ENCODE data around the gene PLEKHA5. TPM values are rescaled to one million over a fixed set of nuclear protein-coding genes. Genes with fewer than 3 reads are reported as not detected.
A peak's percentile ranks its signal among the peaks of the same experiment; 100 is the strongest.

The PLEKHA5 gene
- polyA plus RNA-seq, 1 donor (not counting 4 experiments of a cell fraction or from before 2014, with no cell fraction given): 21.7 TPM

DNA sequence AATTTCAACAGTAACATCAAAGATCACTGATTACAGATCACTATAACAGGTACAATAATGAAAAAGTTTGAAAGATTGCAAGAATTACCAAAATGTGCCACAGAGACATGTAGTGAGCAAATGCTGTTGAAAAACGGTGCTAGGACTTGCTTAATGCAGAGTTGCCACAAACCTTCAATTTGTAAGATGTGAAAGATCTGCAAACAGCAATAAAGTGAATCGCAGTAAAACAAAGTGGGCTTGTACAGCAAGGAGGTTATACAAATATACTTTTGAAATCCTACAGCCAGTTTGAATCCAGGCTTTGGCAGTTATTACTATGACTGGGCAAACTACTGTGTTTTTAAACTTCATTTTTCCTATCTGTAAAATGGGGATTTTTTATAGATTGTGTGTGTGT, 1.0 kb upstream of the PLEKHA5 start:
- FAIRE-seq: no peak
- Histone ChIP-seq H2AFZ (ENCODE audit: control insufficient read depth, low read length) (peak overlapping the region; percentile 2), H3K9ac (ENCODE audit: control insufficient read depth, extremely low read depth, insufficient read depth, low read length) (no peak overlapping the region), H3K4me3 (ENCODE audit: control insufficient read depth in 2 of 3, extremely low read depth in 1 of 3, insufficient read depth in 2 of 3, low read depth in 1 of 3, low read length in 3 of 3) (no peak overlapping the region), H4K20me1 (ENCODE audit: control insufficient read depth, extremely low read depth, insufficient read depth, low read length) (no peaks in the 10 kb centered on the region), H3K4me2 (ENCODE audit: control insufficient read depth, extremely low read depth, insufficient read depth, low read depth, low read length) (no peak overlapping the region), H3K36me3 (ENCODE audit: control insufficient read depth in 2 of 2, extremely low read depth in 1 of 2, insufficient read depth in 2 of 2, low read length in 2 of 2) (no peaks in the 10 kb centered on the region), H3K27me3 (ENCODE audit: control insufficient read depth, extremely low read depth, insufficient read depth, low read length) (no peaks in the 10 kb centered on the region), H3K9me3 (ENCODE audit: control insufficient read depth, low read depth, low read length) (no peaks in the 10 kb centered on the region), H3K4me1 (ENCODE audit: control insufficient read depth, extremely low read depth, insufficient read depth, low read length) (peaks cover 17% of the 10 kb centered on the region), H3K9me1 (ENCODE audit: control insufficient read depth, extremely low read depth, insufficient read depth, low read length) (no peaks in the 10 kb centered on the region), H3K27ac (ENCODE audit: control insufficient read depth, insufficient read depth, low read length) (no peak overlapping the region), H3K79me2 (ENCODE audit: control insufficient read depth, insufficient read depth, low read length) (peaks cover 27% of the 10 kb centered on the region)
- dilution Hi-C loops (cut with MboI; ENCODE audit: extremely low pct_ligation_motif_present, low sequenced_read_pairs): no loop called here
- no peak for DNase-seq (ENCODE audit: low read depth, low spot score)
- TF ChIP-seq EZH2 (IDR thresholded peaks at IDR 0.05; ENCODE audit: low read length): no peak
- TF ChIP-seq CTCF (optimal IDR thresholded peaks at IDR 0.05 in 1 of 3, IDR thresholded peaks at IDR 0.05 in 1 of 3, conservative IDR thresholded peaks at IDR 0.05 in 1 of 3; ENCODE audit: extremely low read depth in 1 of 3, insufficient read depth in 2 of 3, low read length in 3 of 3): no peak

DNA sequence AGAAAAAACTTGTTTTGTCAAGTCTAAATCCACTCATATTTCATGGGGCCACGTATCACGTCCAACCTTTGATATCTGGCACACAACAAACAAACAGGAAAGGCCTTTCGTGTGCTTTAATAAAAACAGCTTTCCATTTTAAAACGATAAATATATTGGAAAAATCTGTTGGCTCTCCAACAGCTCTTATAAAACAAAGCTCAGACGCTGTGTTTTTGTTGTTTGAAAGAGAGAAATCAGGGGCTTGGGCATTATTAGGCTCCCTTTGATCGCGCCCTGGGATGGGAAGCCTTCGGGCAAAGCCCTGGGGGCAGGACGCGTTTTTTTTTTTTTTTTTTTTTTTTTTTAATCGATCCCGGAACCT, 429 bp upstream of the PLEKHA5 start:
- dilution Hi-C loops (cut with MboI; ENCODE audit: extremely low pct_ligation_motif_present, low sequenced_read_pairs): no loop called here
- Histone ChIP-seq H4K20me1 (ENCODE audit: control insufficient read depth, extremely low read depth, insufficient read depth, low read length) (no peaks in the 10 kb centered on the region), H3K4me1 (ENCODE audit: control insufficient read depth, extremely low read depth, insufficient read depth, low read length) (peaks cover 17% of the 10 kb centered on the region), H3K9ac (ENCODE audit: control insufficient read depth, extremely low read depth, insufficient read depth, low read length) (peak overlapping the region; percentile 30), H3K27me3 (ENCODE audit: control insufficient read depth, extremely low read depth, insufficient read depth, low read length) (no peaks in the 10 kb centered on the region), H2AFZ (ENCODE audit: control insufficient read depth, low read length) (peak overlapping the region; percentile 79), H3K9me1 (ENCODE audit: control insufficient read depth, extremely low read depth, insufficient read depth, low read length) (no peaks in the 10 kb centered on the region), H3K27ac (ENCODE audit: control insufficient read depth, insufficient read depth, low read length) (peak overlapping the region; percentile 39), H3K9me3 (ENCODE audit: control insufficient read depth, low read depth, low read length) (no peaks in the 10 kb centered on the region), H3K4me3 (ENCODE audit: control insufficient read depth in 2 of 3, extremely low read depth in 1 of 3, insufficient read depth in 2 of 3, low read depth in 1 of 3, low read length in 3 of 3) (peak overlapping the region in 2 of 3 experiments; percentile 15 to 18), H3K36me3 (ENCODE audit: control insufficient read depth in 2 of 2, extremely low read depth in 1 of 2, insufficient read depth in 2 of 2, low read length in 2 of 2) (no peaks in the 10 kb centered on the region), H3K79me2 (ENCODE audit: control insufficient read depth, insufficient read depth, low read length) (peaks cover 33% of the 10 kb centered on the region), H3K4me2 (ENCODE audit: control insufficient read depth, extremely low read depth, insufficient read depth, low read depth, low read length) (peak overlapping the region; percentile 41)
- TF ChIP-seq CTCF (optimal IDR thresholded peaks at IDR 0.05 in 1 of 3, IDR thresholded peaks at IDR 0.05 in 1 of 3, conservative IDR thresholded peaks at IDR 0.05 in 1 of 3; ENCODE audit: extremely low read depth in 1 of 3, insufficient read depth in 2 of 3, low read length in 3 of 3) (no peak), EZH2 (IDR thresholded peaks at IDR 0.05; ENCODE audit: low read length) (no peak)
- DNase-seq (ENCODE audit: low read depth, low spot score) (no peak), FAIRE-seq (no peak)

All from keratinocyte (primary cell).